Endometrium (tissue), 2 donors: Measurements from ENCODE around the gene DMTF1.
"Not testable (repeated sequence)": the region's sequence is repeated elsewhere in the genome, so short reads cannot be mapped to it uniquely, and the experiment has no call there.

Experiments used
- FAIRE-seq: peaks from 2 replicates; lab custom pipeline; 2012; peaks lifted over from hg19 to GRCh38; lab: Jason Lieb, UNC
- donor health status: control.
- donor health status: control.

The DMTF1 gene

GRCh38 chr7:87199241-87199640 lies 47.0 kb downstream of the DMTF1 start:
- FAIRE-seq: no peak

- no peak for FAIRE-seq
These were observed 47.6 kb downstream of the DMTF1 start for GRCh38 chr7:87199700-87200450.

- no peak for FAIRE-seq
These were observed 50.0 kb downstream of the DMTF1 start for GRCh38 chr7:87202208-87202607.

GRCh38 chr7:87202705-87203104 lies 50.5 kb downstream of the DMTF1 start:
- FAIRE-seq: no peak

GRCh38 chr7:87203929-87204328 lies 51.7 kb downstream of the DMTF1 start:
- FAIRE-seq: not testable (repeated sequence)

- FAIRE-seq: no peak
These were observed 52.7 kb downstream of the DMTF1 start for GRCh38 chr7:87204933-87205332.

- FAIRE-seq: not testable (repeated sequence)
These were observed 53.4 kb downstream of the DMTF1 start for GRCh38 chr7:87205701-87206100.

GRCh38 chr7:87206361-87206760 lies 54.1 kb downstream of the DMTF1 start:
- no peak for FAIRE-seq

- FAIRE-seq: no peak
These were observed 57.2 kb downstream of the DMTF1 start for GRCh38 chr7:87209295-87209924.

GRCh38 chr7:87210506-87210905 lies 58.3 kb downstream of the DMTF1 start:
- no peak for FAIRE-seq

GRCh38 chr7:87212498-87212897 lies 60.2 kb downstream of the DMTF1 start:
- FAIRE-seq: no peak

- no peak for FAIRE-seq
These were observed 61.0 kb downstream of the DMTF1 start for GRCh38 chr7:87213252-87213651.

- FAIRE-seq: no peak
These were observed 61.6 kb downstream of the DMTF1 start for GRCh38 chr7:87213811-87214210.

- FAIRE-seq: no peak
These were observed 62.8 kb downstream of the DMTF1 start for GRCh38 chr7:87215046-87215445.

- no peak for FAIRE-seq
These were observed 64.7 kb downstream of the DMTF1 start for GRCh38 chr7:87216701-87217508.

- no peak for FAIRE-seq
These were observed 65.9 kb downstream of the DMTF1 start for GRCh38 chr7:87217983-87218653.

GRCh38 chr7:87218796-87219544 lies 66.7 kb downstream of the DMTF1 start:
- no peak for FAIRE-seq

GRCh38 chr7:87219545-87220025 lies 67.3 kb downstream of the DMTF1 start, which contains the start of gene TMEM243:
Gene TMEM243, minus strand, starts transcription at chr7:87219732. Its CDS starts 229 bp downstream, at chr7:87219503.
- FAIRE-seq: no peak

GRCh38 chr7:87220026-87220733 lies 67.9 kb downstream of the DMTF1 start:
- FAIRE-seq: no peak

- no peak for FAIRE-seq
These were observed 68.5 kb downstream of the DMTF1 start for GRCh38 chr7:87220734-87221215.

- no peak for FAIRE-seq
These were observed 71.4 kb downstream of the DMTF1 start for GRCh38 chr7:87223666-87224065.
